ENCODE measurements around the gene KSR2. TPM values are rescaled to one million over a fixed set of nuclear protein-coding genes. Genes with fewer than 3 reads are reported as not detected.
A peak's percentile ranks its signal among the peaks of the same experiment; 100 is the strongest.
"Not testable (repeated sequence)": the region's sequence is repeated elsewhere in the genome, so short reads cannot be mapped to it uniquely, and the experiment has no call there.

The KSR2 gene
- total RNA-seq, 1 donor from 2014 or later = 0.69 TPM

DNA sequence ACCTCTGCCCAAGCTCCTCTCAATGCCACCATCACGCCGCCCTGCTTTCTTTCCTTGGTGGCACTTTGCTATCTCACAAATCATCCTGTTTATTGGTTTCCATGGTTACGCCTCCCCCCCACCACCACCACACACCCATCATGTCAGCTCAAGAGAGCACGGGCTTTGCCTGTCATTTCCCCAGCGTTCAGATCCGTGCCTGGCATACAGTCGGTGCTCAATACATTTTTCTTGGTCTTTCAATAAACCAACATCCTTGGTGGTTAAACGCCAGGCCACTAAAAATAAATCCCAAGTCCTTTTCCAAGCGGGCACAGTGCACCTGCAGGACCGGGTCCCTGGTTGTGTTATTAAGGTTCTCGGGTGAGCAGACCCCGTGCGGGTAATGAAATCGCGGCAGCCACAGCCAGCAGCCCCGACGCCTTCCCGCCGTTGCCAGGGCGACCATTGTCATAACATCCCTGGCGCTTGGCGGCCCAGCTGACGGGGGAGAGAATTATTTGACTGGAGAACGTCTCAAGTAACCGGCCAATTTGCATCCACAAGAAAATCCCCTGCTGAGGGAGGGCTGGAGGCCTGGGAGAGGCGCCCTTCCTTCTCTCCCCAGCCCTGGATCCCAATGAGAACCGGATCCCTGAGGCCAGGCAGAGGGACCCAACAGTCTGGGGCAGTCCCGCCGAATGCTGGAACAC lies 92.9 kb downstream of the KSR2 start:
- peak; percentile 37 to 60 for DNase-seq (ENCODE audit: low spot score in 2 of 2, unreplicated experiment in 2 of 2)
- peaks cover 8% of the 10 kb centered on the region for H3K4me1 Mint-ChIP-seq
- no peak overlapping the region for H3K27ac Mint-ChIP-seq
- peaks cover 25% of the 10 kb centered on the region for H3K27me3 Mint-ChIP-seq (ENCODE audit: low read depth)
- no peak overlapping the region for H3K4me3 Mint-ChIP-seq
- TF ChIP-seq, protein P1, sequence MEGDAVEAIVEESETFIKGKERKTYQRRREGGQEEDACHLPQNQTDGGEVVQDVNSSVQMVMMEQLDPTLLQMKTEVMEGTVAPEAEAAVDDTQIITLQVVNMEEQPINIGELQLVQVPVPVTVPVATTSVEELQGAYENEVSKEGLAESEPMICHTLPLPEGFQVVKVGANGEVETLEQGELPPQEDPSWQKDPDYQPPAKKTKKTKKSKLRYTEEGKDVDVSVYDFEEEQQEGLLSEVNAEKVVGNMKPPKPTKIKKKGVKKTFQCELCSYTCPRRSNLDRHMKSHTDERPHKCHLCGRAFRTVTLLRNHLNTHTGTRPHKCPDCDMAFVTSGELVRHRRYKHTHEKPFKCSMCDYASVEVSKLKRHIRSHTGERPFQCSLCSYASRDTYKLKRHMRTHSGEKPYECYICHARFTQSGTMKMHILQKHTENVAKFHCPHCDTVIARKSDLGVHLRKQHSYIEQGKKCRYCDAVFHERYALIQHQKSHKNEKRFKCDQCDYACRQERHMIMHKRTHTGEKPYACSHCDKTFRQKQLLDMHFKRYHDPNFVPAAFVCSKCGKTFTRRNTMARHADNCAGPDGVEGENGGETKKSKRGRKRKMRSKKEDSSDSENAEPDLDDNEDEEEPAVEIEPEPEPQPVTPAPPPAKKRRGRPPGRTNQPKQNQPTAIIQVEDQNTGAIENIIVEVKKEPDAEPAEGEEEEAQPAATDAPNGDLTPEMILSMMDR (IDR thresholded peaks at IDR 0.05; ENCODE audit: unreplicated experiment) = no peak
- no peaks in the 10 kb centered on the region for H3K9me3 Mint-ChIP-seq
- no peaks in the 10 kb centered on the region for H3K36me3 Mint-ChIP-seq

DNA sequence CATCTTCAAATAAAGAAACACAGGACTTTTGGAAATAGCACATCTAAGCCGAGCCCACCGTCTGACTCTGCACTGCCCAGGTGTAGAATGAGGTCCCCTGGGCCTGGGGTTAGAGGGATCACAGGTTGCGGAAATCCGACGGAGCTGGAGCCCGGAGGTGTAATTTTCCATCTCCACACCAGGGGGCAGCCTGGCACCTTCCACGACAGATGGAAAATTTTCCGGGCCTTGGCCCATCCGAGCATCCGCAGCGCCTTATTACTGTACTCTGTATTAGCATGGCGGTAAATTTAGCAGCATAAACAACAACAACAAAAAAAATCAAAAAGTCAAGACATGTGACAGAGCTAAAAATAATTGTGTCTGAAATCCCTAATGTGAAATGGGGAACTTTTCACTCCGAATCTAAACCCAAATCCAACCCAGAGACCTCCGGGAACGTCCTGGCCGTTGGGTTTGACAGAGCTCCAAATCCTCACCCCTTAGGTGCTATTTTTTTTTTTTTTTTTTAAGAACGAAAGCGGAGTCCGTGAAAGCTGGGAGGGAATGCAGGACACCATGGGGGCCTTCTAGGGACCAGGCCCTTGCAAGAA lies 93.9 kb downstream of the KSR2 start:
- Mint-ChIP-seq H3K27me3 (ENCODE audit: low read depth) (peaks cover 28% of the 10 kb centered on the region), H3K27ac (no peak overlapping the region), H3K4me3 (no peak overlapping the region), H3K36me3 (no peaks in the 10 kb centered on the region), H3K4me1 (peaks cover 8% of the 10 kb centered on the region), H3K9me3 (no peaks in the 10 kb centered on the region)
- TF ChIP-seq, protein P1 (IDR thresholded peaks at IDR 0.05; ENCODE audit: unreplicated experiment) = peak; percentile 99
- DNase-seq (ENCODE audit: low spot score in 2 of 2, unreplicated experiment in 2 of 2) = peak; percentile 50 to 83

- not testable (repeated sequence) for H3K4me3 Mint-ChIP-seq, H3K4me1 Mint-ChIP-seq
Measured at GRCh38 chr12:117874198-117874597, 94.6 kb downstream of the KSR2 start.

DNA sequence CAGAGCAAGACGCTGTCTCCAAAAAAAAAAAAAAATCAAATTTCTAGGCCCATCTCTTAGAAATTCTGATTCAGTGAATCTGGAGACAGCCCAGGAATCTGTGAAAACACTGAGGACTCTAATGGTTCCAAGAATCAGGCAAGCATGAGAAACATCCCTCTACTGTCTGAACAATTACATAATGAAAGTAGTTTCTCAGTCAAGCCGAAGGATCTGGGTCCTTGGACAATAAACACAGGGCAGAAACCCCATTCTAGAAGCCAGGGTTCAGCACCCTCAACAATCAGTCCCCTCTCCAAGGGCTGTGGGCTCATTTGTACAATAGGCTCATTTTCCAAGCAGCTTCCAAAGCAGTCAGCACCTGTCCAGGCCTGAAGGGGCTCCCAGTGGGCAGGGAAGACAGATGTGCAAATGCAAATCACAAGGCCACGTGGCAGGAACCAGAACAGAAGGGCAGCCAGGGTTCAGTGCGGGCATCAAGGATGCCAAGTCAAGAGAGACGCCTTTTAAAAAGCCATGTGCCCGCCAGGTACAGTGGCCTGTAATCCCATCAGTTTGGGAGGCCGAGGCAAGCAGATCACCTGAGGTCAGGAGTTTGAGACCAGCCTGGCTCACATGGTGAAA lies 96.1 kb downstream of the KSR2 start:
- no peak overlapping the region for H3K4me3 Mint-ChIP-seq
- TF ChIP-seq, protein P1 (IDR thresholded peaks at IDR 0.05; ENCODE audit: unreplicated experiment) = no peak
- peaks cover 16% of the 10 kb centered on the region for H3K27me3 Mint-ChIP-seq (ENCODE audit: low read depth)
- H3K4me1 Mint-ChIP-seq = peaks cover 8% of the 10 kb centered on the region
- H3K9me3 Mint-ChIP-seq = no peaks in the 10 kb centered on the region
- no peaks in the 10 kb centered on the region for H3K36me3 Mint-ChIP-seq
- no peak overlapping the region for H3K27ac Mint-ChIP-seq
- no peak for DNase-seq (ENCODE audit: low spot score in 2 of 2, unreplicated experiment in 2 of 2)

More at GRCh38 chr12:117874198-117874597, 94.6 kb downstream of the KSR2 start:
- DNase-seq (ENCODE audit: low spot score in 2 of 2, unreplicated experiment in 2 of 2); H3K9me3 Mint-ChIP-seq; H3K36me3 Mint-ChIP-seq; H3K27ac Mint-ChIP-seq: not testable (repeated sequence)
- H3K27me3 Mint-ChIP-seq (ENCODE audit: low read depth) = peaks cover 28% of the 10 kb centered on the region

DNA sequence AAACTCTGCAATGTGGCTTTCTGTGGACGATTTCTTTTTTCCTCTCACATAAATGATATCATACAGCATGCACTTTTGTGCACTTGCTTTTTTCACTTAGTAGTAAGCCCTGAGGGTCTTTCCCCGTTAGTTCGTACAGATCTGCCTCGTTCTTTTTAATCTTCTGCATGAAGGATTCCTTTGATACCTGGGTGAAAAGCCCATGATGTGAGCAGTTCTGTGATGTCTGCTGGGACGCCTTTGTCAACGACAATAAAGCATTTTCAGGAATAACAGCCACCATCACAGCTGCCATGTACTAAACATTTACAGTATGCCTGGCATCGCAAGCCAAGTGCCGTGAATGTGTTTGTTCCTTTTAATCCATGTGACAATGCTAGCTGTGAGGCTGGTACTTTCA lies 99.2 kb downstream of the KSR2 start:
- no peak for DNase-seq (ENCODE audit: low spot score in 2 of 2, unreplicated experiment in 2 of 2)
- TF ChIP-seq, protein P1 (IDR thresholded peaks at IDR 0.05; ENCODE audit: unreplicated experiment) = no peak
- Mint-ChIP-seq H3K4me3 (no peak overlapping the region), H3K27me3 (ENCODE audit: low read depth) (peaks cover 2% of the 10 kb centered on the region), H3K4me1 (no peaks in the 10 kb centered on the region), H3K27ac (no peak overlapping the region), H3K9me3 (no peaks in the 10 kb centered on the region), H3K36me3 (no peaks in the 10 kb centered on the region)

DNA sequence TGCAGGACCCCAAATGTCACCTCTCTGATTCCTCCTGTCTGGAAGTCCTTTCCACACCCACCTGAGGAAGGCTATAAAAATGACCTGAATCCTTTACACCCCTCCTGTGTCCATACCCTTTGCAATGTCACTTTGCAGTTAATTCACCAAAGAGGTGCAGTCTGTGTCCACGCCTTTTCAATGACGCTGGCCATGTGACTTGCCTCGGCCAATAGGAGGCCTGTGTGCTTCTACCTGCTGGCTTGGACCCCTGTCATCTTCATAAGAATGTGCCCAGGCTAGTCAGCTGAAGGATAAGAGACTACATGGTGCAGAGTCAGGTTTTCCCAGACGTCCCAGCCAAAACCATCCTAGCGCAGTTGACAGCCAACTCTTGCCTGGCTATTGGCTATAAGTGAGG lies 101.4 kb downstream of the KSR2 start:
- Mint-ChIP-seq H3K27ac (no peak overlapping the region), H3K4me1 (no peaks in the 10 kb centered on the region), H3K9me3 (no peaks in the 10 kb centered on the region), H3K36me3 (no peaks in the 10 kb centered on the region), H3K27me3 (ENCODE audit: low read depth) (peaks cover 10% of the 10 kb centered on the region), H3K4me3 (no peak overlapping the region)
- DNase-seq (ENCODE audit: low spot score in 2 of 2, unreplicated experiment in 2 of 2) = no peak
- TF ChIP-seq, protein P1 (IDR thresholded peaks at IDR 0.05; ENCODE audit: unreplicated experiment) = no peak
